Measurements from ENCODE around the gene FDX1.
A peak's percentile ranks its signal among the peaks of the same experiment; 100 is the strongest.
"Not testable (repeated sequence)": the region's sequence is repeated elsewhere in the genome, so short reads cannot be mapped to it uniquely, and the experiment has no call there.

FDX1 gene, protein sequence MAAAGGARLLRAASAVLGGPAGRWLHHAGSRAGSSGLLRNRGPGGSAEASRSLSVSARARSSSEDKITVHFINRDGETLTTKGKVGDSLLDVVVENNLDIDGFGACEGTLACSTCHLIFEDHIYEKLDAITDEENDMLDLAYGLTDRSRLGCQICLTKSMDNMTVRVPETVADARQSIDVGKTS

DNA sequence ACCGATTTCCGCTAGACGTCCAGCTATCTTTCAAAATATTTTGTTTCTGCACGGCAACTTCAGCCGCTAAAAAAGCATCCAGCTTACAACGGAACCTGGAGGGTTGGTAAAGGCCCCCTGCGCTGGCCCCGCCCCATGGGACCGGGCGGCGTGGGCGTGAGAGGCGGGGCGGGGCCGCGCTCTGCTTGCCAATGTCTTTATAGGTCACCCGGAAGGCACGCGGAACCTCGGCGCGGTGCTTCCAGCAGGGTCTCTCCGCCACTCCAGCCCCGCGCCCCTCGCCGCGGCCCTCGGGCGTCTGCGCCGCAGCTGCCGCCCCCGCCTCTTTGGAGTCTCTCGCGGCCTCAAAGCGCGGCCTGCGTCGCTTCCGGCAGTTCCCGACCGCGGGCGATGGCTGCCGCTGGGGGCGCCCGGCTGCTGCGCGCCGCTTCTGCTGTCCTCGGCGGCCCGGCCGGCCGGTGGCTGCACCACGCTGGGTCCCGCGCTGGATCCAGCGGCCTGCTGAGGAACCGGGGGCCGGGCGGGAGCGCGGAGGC, at the start of gene FDX1:
Gene FDX1, plus strand, starts transcription at position 218 of the 536 bp plus-strand sequence. Its CDS starts 173 bp downstream, at position 391.
- H3K36me3 ChIP-seq (ENCODE audit: insufficient read depth, low read length): no peaks in the 10 kb centered on the region
- H3K27ac ChIP-seq (ENCODE audit: low read depth, low read length): peak within 1 kb of the TSS; percentile 32; the same call in 1 of the 2 replicates
- H3K4me1 ChIP-seq (ENCODE audit: control insufficient read depth, insufficient read depth, low read length, unreplicated experiment): peaks cover 24% of the 10 kb centered on the region
- H3K79me2 ChIP-seq (ENCODE audit: control insufficient read depth, insufficient read depth, low read length, unreplicated experiment): peaks cover 44% of the 10 kb centered on the region
- peak within 1 kb of the TSS; percentile 80 for H3K4me3 ChIP-seq (ENCODE audit: low read depth, low read length)
- peak within 1 kb of the TSS; percentile 88 for H2AFZ ChIP-seq (ENCODE audit: low read length, unreplicated experiment)
- H3K27me3 ChIP-seq (ENCODE audit: insufficient read depth, low read length): no peaks in the 10 kb centered on the region

DNA sequence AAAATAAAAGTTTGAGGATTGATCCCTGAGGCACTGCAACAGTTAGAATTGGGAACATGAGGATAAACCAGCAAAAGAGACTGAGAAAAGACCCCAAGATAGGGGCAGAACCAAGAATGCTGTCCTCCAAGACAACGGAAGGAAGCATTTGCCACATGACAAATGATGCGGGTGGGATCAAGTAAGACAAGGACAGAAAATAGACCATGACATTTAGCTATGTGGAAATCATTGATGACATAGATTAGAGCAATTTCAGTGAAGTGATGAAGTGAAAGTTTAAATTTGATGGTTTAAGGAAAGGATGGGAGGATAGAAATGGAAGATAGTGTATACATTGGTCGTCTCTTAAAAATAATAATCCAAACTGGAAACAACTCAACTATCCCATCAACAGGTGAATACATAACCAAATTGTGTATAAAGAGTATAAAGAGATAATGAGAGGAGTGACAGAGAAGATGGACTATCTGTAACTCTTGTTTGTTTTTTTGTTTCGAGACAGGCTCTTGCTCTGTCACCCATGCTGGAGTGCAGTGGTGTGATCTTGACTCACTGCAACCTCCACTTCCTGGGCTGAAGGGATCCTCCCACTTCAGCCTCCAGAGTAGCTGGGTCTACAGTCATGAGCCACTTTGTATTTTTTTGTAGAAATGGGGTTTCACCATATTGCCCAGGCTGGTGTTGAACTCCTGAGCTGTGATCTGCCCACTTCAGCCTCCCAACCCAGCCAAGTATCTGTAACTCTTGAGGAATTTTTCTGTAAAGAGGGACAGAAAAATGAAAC, 48.7 kb upstream of the FDX1 start:
- H3K4me3 ChIP-seq (ENCODE audit: low read depth, low read length): no peak overlapping the region
- no peaks in the 10 kb centered on the region for H3K27me3 ChIP-seq (ENCODE audit: insufficient read depth, low read length)
- H2AFZ ChIP-seq (ENCODE audit: low read length, unreplicated experiment): no peak overlapping the region
- H3K27ac ChIP-seq (ENCODE audit: low read depth, low read length): no peak overlapping the region
- no peaks in the 10 kb centered on the region for H3K79me2 ChIP-seq (ENCODE audit: control insufficient read depth, insufficient read depth, low read length, unreplicated experiment)
- peaks cover 3% of the 10 kb centered on the region for H3K4me1 ChIP-seq (ENCODE audit: control insufficient read depth, insufficient read depth, low read length, unreplicated experiment)
- H3K36me3 ChIP-seq (ENCODE audit: insufficient read depth, low read length): no peaks in the 10 kb centered on the region

DNA sequence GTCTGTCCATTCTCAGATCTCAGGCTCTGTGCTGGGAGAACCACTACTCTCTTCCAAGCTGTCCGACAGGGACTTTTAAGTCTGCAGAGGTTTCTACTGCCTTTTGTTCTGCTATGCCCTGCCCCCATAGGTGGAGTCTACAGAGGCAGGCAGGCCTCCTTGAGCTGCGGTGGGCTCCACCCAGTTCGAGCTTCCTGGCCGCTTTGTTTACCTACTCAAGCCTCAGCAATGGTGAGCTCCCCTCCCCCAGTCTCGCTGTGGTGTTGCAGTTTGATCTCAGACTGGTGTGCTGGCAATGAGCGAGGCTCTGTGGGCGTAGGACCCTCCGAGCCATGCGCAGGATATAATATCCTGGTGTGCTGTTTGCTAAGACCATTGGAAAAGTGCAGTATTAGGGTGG, 41.5 kb upstream of the FDX1 start:
- H3K27ac ChIP-seq (ENCODE audit: low read depth, low read length); H3K4me1 ChIP-seq (ENCODE audit: control insufficient read depth, insufficient read depth, low read length, unreplicated experiment); H2AFZ ChIP-seq (ENCODE audit: low read length, unreplicated experiment); H3K4me3 ChIP-seq (ENCODE audit: low read depth, low read length); H3K36me3 ChIP-seq (ENCODE audit: insufficient read depth, low read length); H3K79me2 ChIP-seq (ENCODE audit: control insufficient read depth, insufficient read depth, low read length, unreplicated experiment); H3K27me3 ChIP-seq (ENCODE audit: insufficient read depth, low read length): not testable (repeated sequence)

DNA sequence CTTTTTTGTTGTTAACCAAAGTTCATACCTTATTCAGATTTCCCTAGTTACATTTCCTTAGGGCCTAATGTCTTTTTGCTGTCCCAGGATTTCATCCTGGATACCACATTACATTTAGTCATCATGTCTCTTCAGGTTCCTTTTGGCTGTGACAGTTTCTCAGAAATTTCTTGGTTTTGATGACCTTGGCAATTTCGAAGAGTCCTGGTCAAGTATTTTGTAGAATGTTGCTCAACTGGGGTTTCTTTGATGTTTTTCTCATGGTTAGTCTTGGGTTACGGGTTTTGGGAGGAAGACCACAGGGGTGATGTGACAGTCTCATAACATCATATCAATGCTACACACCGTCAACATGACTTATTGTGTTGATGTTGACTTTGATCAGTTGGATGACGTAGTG, 39.8 kb upstream of the FDX1 start:
- Histone ChIP-seq H3K79me2 (ENCODE audit: control insufficient read depth, insufficient read depth, low read length, unreplicated experiment) (no peaks in the 10 kb centered on the region), H3K4me1 (ENCODE audit: control insufficient read depth, insufficient read depth, low read length, unreplicated experiment) (no peaks in the 10 kb centered on the region), H3K36me3 (ENCODE audit: insufficient read depth, low read length) (no peaks in the 10 kb centered on the region), H3K27me3 (ENCODE audit: insufficient read depth, low read length) (no peaks in the 10 kb centered on the region), H3K4me3 (ENCODE audit: low read depth, low read length) (no peak overlapping the region), H2AFZ (ENCODE audit: low read length, unreplicated experiment) (no peak overlapping the region), H3K27ac (ENCODE audit: low read depth, low read length) (no peak overlapping the region)

DNA sequence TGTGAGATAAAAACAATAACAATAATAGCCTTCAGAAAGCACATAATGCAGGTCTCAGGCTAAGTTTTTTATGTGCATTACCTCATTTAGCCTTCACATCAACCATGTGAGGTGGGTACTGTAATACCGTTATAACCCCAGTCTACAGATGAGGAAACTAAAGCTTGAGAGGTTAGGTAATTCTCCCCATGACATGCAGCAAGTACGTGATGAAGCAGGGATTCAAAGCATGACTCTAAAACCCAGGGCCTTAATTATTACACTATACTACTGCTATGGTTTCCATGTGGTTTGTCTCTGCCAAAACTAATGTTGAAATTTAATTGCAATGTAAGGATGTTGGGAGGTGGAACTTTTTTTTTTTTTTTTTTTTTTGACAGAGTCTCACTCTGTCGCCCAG, 37.7 kb upstream of the FDX1 start:
- Histone ChIP-seq H3K36me3 (ENCODE audit: insufficient read depth, low read length) (no peaks in the 10 kb centered on the region), H3K27me3 (ENCODE audit: insufficient read depth, low read length) (no peaks in the 10 kb centered on the region), H2AFZ (ENCODE audit: low read length, unreplicated experiment) (no peak overlapping the region), H3K27ac (ENCODE audit: low read depth, low read length) (no peak overlapping the region), H3K4me3 (ENCODE audit: low read depth, low read length) (no peak overlapping the region), H3K4me1 (ENCODE audit: control insufficient read depth, insufficient read depth, low read length, unreplicated experiment) (no peaks in the 10 kb centered on the region), H3K79me2 (ENCODE audit: control insufficient read depth, insufficient read depth, low read length, unreplicated experiment) (no peaks in the 10 kb centered on the region)

DNA sequence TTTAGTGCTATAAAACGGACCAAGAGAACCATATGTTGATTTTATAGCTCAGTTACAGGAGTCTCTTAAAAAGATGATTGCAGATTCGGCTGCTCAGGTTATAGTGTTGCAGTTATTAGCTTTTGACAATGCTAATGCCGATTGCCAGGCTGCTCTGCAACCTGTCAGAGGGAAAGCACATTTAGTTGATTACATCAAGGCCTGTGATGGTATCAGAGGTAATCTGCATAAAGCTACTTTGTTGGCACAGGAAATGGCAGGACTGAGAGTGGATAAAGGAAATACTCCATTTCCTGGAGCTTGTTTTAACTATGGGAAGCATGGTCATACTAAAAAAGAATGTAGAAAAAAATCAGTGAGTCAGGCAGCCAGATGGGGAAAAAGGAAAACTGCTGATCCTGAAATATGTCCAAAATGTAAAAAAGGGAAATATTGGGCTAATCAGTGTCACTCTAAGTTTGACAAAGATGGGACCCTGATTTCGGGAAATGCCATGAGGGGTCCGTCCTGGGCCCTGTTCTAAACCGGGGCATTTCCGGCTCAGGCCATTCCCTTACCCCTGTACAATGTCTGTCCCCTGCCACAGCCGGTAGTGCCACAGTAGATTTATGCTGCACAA, 32.0 kb upstream of the FDX1 start:
- not testable (repeated sequence) for H3K4me1 ChIP-seq (ENCODE audit: control insufficient read depth, insufficient read depth, low read length, unreplicated experiment); H2AFZ ChIP-seq (ENCODE audit: low read length, unreplicated experiment); H3K27ac ChIP-seq (ENCODE audit: low read depth, low read length); H3K4me3 ChIP-seq (ENCODE audit: low read depth, low read length); H3K79me2 ChIP-seq (ENCODE audit: control insufficient read depth, insufficient read depth, low read length, unreplicated experiment); H3K27me3 ChIP-seq (ENCODE audit: insufficient read depth, low read length); H3K36me3 ChIP-seq (ENCODE audit: insufficient read depth, low read length)

DNA sequence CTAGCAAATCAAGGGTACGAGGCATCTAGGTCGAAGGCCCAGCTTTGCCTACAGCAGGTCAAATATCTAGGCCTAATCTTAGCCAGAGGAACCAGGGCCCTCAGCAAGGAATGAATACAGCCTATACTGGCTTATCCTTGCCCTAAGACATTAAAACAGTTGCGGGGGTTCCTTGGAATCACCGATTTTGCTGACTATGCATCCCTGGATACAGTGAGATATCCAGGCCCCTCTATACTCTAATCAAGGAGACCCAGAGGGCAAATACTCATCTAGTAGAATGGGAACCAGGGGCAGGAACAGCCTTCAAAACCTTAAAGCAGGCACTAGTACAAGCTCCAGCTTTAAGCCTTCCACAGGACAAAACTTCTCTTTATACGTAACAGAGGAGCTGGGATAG, 26.2 kb upstream of the FDX1 start:
- not testable (repeated sequence) for H3K79me2 ChIP-seq (ENCODE audit: control insufficient read depth, insufficient read depth, low read length, unreplicated experiment); H3K4me1 ChIP-seq (ENCODE audit: control insufficient read depth, insufficient read depth, low read length, unreplicated experiment); H3K27ac ChIP-seq (ENCODE audit: low read depth, low read length); H3K27me3 ChIP-seq (ENCODE audit: insufficient read depth, low read length); H3K36me3 ChIP-seq (ENCODE audit: insufficient read depth, low read length); H3K4me3 ChIP-seq (ENCODE audit: low read depth, low read length); H2AFZ ChIP-seq (ENCODE audit: low read length, unreplicated experiment)

DNA sequence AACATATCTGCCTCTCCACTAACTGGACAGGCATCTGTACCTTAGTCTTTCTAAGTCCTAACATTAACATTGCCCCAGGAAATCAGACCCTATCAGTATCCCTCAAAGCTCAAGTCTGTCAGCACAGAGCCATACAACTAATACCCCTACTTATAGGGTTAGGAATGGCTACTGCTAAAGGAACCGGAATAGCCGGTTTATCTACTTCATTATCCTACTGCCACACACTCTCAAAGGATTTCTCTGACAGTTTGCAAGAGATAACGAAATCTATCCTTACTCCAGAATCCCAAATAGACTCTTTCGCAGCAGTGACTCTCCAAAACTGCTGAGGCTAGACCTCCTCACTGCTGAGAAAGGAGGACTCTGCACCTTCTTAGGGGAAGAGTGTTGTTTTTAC, 24.1 kb upstream of the FDX1 start:
- not testable (repeated sequence) for H3K27me3 ChIP-seq (ENCODE audit: insufficient read depth, low read length); H3K79me2 ChIP-seq (ENCODE audit: control insufficient read depth, insufficient read depth, low read length, unreplicated experiment); H3K27ac ChIP-seq (ENCODE audit: low read depth, low read length); H2AFZ ChIP-seq (ENCODE audit: low read length, unreplicated experiment); H3K4me3 ChIP-seq (ENCODE audit: low read depth, low read length); H3K36me3 ChIP-seq (ENCODE audit: insufficient read depth, low read length); H3K4me1 ChIP-seq (ENCODE audit: control insufficient read depth, insufficient read depth, low read length, unreplicated experiment)

DNA sequence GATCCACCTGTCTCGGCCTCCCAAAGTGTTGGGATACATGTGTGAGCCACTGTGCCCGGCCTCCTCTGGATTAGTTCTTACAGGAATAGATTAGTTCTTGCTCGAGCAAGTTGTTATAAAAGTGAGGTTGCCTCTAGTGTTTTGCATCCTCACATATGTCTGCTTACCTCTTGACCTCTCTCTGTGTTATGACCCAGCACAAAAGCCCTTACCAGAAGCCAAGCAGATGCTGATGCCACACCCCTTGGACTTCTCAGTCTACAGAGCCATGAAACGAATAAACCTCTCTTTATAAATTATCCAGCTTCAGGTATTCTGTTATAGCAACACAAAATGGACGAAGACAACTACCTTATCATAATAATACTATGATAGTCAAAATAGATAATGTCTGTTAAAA, 22.4 kb upstream of the FDX1 start:
- Histone ChIP-seq H2AFZ (ENCODE audit: low read length, unreplicated experiment) (no peak overlapping the region), H3K36me3 (ENCODE audit: insufficient read depth, low read length) (no peaks in the 10 kb centered on the region), H3K27me3 (ENCODE audit: insufficient read depth, low read length) (no peaks in the 10 kb centered on the region), H3K79me2 (ENCODE audit: control insufficient read depth, insufficient read depth, low read length, unreplicated experiment) (no peaks in the 10 kb centered on the region), H3K27ac (ENCODE audit: low read depth, low read length) (no peak overlapping the region), H3K4me1 (ENCODE audit: control insufficient read depth, insufficient read depth, low read length, unreplicated experiment) (no peaks in the 10 kb centered on the region), H3K4me3 (ENCODE audit: low read depth, low read length) (no peak overlapping the region)

DNA sequence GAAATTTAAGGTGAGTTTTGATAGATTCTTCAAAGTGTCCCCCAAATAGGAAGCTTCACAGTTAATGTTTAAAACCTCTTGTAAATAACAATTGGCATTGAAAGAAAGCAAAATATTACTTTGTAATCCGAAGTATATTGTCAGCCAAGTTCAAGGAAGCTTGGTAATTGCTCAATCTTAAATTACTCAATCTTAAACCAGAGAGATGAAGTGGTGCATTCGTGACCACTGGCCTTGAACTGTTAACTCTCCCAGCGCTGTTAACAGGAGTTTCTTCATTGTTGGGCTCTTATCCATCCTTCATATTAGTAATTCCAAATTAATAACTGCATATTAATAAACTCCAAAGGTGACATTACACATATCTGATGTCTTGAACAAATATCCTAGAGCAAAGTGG, 20.6 kb upstream of the FDX1 start:
- H3K27ac ChIP-seq (ENCODE audit: low read depth, low read length): no peak overlapping the region
- peak overlapping the region; percentile 2 for H2AFZ ChIP-seq (ENCODE audit: low read length, unreplicated experiment)
- no peak overlapping the region for H3K4me3 ChIP-seq (ENCODE audit: low read depth, low read length)
- H3K27me3 ChIP-seq (ENCODE audit: insufficient read depth, low read length): no peaks in the 10 kb centered on the region
- H3K79me2 ChIP-seq (ENCODE audit: control insufficient read depth, insufficient read depth, low read length, unreplicated experiment): no peaks in the 10 kb centered on the region
- no peaks in the 10 kb centered on the region for H3K36me3 ChIP-seq (ENCODE audit: insufficient read depth, low read length)
- H3K4me1 ChIP-seq (ENCODE audit: control insufficient read depth, insufficient read depth, low read length, unreplicated experiment): no peaks in the 10 kb centered on the region

DNA sequence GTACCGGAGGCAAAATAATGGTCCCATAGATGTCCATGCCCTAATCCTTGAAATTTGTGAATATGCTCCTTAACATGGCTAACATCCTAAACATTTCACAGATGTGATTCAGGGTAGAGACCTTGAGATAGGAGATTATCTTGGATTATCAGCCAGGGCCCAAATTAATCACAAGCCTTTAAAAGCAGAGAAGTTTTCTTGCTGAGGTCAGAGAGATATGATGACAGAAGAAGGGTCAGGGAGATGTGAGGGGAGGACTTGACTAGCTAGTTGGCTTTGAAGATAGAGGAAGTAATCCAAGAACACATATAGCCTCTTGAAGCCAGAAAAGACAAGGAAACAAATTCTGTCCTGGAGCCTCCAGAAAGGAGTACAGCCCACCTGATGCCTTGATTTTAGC, 19.1 kb upstream of the FDX1 start:
- no peak overlapping the region for H2AFZ ChIP-seq (ENCODE audit: low read length, unreplicated experiment)
- H3K79me2 ChIP-seq (ENCODE audit: control insufficient read depth, insufficient read depth, low read length, unreplicated experiment): no peaks in the 10 kb centered on the region
- H3K4me3 ChIP-seq (ENCODE audit: low read depth, low read length): no peak overlapping the region
- H3K27me3 ChIP-seq (ENCODE audit: insufficient read depth, low read length): no peaks in the 10 kb centered on the region
- no peaks in the 10 kb centered on the region for H3K4me1 ChIP-seq (ENCODE audit: control insufficient read depth, insufficient read depth, low read length, unreplicated experiment)
- no peak overlapping the region for H3K27ac ChIP-seq (ENCODE audit: low read depth, low read length)
- no peaks in the 10 kb centered on the region for H3K36me3 ChIP-seq (ENCODE audit: insufficient read depth, low read length)

Data from ACC112 (cell line).